Measurements from ENCODE around the gene TUBB4A.

DNA sequence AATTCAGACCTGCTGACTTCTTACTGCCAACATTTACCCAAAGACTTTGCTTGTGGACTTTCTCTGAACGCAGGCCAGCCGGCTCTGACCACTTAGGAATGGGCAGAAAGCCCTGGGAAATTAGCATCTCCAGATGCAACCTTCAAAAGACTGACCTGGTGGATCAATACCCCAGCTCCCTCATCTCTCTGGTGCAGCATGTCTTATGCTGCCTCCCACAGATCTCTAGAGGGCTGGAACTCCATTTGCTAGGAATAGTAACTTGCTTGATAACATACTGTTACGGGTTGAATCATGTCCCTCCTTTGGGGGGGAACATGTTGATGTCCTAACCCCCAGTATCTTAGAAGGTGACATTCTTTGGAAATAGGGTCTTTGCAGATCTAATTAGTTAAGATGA, 55.7 kb downstream of the TUBB4A start:
- TF ChIP-seq, protein P1, sequence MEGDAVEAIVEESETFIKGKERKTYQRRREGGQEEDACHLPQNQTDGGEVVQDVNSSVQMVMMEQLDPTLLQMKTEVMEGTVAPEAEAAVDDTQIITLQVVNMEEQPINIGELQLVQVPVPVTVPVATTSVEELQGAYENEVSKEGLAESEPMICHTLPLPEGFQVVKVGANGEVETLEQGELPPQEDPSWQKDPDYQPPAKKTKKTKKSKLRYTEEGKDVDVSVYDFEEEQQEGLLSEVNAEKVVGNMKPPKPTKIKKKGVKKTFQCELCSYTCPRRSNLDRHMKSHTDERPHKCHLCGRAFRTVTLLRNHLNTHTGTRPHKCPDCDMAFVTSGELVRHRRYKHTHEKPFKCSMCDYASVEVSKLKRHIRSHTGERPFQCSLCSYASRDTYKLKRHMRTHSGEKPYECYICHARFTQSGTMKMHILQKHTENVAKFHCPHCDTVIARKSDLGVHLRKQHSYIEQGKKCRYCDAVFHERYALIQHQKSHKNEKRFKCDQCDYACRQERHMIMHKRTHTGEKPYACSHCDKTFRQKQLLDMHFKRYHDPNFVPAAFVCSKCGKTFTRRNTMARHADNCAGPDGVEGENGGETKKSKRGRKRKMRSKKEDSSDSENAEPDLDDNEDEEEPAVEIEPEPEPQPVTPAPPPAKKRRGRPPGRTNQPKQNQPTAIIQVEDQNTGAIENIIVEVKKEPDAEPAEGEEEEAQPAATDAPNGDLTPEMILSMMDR (IDR thresholded peaks at IDR 0.05) = no peak
- TF ChIP-seq, protein P2, sequence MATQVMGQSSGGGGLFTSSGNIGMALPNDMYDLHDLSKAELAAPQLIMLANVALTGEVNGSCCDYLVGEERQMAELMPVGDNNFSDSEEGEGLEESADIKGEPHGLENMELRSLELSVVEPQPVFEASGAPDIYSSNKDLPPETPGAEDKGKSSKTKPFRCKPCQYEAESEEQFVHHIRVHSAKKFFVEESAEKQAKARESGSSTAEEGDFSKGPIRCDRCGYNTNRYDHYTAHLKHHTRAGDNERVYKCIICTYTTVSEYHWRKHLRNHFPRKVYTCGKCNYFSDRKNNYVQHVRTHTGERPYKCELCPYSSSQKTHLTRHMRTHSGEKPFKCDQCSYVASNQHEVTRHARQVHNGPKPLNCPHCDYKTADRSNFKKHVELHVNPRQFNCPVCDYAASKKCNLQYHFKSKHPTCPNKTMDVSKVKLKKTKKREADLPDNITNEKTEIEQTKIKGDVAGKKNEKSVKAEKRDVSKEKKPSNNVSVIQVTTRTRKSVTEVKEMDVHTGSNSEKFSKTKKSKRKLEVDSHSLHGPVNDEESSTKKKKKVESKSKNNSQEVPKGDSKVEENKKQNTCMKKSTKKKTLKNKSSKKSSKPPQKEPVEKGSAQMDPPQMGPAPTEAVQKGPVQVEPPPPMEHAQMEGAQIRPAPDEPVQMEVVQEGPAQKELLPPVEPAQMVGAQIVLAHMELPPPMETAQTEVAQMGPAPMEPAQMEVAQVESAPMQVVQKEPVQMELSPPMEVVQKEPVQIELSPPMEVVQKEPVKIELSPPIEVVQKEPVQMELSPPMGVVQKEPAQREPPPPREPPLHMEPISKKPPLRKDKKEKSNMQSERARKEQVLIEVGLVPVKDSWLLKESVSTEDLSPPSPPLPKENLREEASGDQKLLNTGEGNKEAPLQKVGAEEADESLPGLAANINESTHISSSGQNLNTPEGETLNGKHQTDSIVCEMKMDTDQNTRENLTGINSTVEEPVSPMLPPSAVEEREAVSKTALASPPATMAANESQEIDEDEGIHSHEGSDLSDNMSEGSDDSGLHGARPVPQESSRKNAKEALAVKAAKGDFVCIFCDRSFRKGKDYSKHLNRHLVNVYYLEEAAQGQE (IDR thresholded peaks at IDR 0.05; ENCODE audit: insufficient read depth in 1 of 2, low read depth in 2 of 2, low read length in 1 of 2) = no peak
- no peak for TF ChIP-seq POLR2AphosphoS5 (IDR thresholded peaks at IDR 0.05; ENCODE audit: low read depth, low read length)
